GM21447 (cell line): ENCODE data around the gene DNMBP.
"Not testable (repeated sequence)": the region's sequence is repeated elsewhere in the genome, so short reads cannot be mapped to it uniquely, and the experiment has no call there.

ENCODE experiments used
- ATAC-seq: cut with Tn5 transposase; IDR thresholded peaks from one replicate; pipeline ENCODE4 v1.9.1; 2021; ENCODE audit not compliant: unreplicated experiment

Gene DNMBP

GRCh38 chr10:99985637-99986036 lies 24.1 kb downstream of the DNMBP start:
- not testable (repeated sequence) for ATAC-seq

DNA sequence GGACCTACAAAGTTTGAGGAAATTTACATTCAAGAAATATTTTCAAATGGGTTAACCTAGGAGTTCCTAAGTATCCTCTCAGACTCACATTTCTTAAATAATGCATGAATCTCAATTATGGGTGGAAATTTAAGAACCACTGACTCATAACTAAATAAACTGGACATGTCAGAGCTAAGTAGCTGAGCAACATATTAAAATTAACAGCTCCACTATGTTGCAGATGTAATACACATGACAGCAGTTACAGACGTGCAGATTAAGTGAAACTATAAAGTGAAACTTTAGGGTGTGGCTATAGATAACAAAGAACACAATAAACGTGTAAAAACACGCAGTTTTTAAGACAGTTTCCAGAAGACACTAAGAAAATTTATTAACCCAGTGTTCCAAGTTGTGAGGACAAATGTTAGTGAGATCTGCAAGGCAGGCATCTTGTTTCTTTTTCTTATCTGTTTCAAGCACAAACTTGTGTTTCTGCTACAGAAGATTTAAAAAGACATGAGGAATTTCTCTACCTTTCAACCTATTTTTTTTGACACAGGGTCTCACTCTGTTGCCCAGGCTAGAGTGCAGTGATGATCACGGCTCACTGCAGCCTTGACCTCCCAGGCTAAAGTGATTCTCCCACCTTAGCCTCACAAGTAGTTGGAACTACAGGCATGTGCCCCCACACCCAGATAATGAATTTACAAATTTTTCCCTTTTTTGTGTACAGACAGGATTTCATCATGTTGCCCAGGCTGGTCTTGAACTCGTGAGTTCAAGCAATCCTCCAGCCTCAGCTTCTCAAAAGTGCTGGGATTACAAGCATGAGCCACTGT lies 25.3 kb downstream of the DNMBP start:
- ATAC-seq, result no peak

DNA sequence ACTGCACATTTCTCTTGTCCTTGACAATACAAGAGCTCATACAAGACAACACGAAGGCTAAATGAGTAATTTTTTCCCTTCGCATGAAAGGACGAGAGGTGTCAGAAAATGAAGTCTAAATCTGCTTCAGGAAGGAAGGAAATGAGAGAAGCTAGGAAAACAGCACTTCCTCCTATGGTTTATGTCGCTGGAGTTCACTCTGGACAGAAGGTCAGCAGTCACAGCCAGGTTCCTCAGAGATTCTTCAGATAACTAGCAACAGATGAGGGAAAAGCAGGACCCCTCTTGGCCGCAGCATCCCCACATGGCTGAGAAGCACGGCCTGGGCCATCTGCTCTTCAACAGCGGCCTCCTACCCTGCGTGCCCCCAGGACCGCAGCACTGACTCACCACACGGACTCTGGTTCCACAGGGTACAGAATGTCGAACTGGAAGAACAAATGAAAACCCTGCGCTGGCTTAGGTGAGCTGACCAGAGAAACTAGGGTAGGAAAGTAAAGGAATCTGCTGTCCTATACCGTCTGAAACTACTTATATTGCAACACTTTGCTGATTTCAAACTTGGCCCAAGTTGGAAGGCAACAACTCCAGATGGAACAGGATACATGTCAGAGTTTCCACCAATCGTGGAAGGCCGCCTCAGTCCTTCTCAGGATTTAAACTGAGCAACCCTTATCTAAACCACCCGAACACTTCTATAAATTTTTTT lies 26.3 kb downstream of the DNMBP start:
- no peak for ATAC-seq

- ATAC-seq, result no peak
These were observed 27.0 kb downstream of the DNMBP start for GRCh38 chr10:99982728-99983127.

- ATAC-seq, result no peak
These were observed 28.1 kb downstream of the DNMBP start for GRCh38 chr10:99981581-99982199.

GRCh38 chr10:99979066-99979685 lies 30.6 kb downstream of the DNMBP start:
- no peak for ATAC-seq

DNA sequence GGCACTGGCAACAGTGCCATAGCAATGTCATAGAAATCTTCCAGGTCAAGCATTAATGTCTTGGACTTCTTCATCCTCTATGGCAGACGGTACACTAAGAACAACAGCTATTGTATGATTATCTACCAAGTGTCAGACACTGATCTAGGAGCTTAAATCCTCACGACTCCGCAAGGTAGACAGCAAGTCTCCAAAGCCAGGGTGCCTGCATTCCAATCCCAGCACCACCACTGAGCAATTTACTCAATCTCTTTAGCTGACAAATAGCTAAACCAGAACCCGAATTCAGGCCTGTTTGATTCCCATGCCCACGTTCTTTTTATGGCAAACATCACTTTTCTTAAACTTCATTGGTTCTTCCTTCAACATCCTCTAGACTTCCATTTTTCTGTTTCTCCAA lies 31.8 kb downstream of the DNMBP start:
- ATAC-seq, result no peak

- no peak for ATAC-seq
These were observed 32.7 kb downstream of the DNMBP start for GRCh38 chr10:99976886-99977665.

DNA sequence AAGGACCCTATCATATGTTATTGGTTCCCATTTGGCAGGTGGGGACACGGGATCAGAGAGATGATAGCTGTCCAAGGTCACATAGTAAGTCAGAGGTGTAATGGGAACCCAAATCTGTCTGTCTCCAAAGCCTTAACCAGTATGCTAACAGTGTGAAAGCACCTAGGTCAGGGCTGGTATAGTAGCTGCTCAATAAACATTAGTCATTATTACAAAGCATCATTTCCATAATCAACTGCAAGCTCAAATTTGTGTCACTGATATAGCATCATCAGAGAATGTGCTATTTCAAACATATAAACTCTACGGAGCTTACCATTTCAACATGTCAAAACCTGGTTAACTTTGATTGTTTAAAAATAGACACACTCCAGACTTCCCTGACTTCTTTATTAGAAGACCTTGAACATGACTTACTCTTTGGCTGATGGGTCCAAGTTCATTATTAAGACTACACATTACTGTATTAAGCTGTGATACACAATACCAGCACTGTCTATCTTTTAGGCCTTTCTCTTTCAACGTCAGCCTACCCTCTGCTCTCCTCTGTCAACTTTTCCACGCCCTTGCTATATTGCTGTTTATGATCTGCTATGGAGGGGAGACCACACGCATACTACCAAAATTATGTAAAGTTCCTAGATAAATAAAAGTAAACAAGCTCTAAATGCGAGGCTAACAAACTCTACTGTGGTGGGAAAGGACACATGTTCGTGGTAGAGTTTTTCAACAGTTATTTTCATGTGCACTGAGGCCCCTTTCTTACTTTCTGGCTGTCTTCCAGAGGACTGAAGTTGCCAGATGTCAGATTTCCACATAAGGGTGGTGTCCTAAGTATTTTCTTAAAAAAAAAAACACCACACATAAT lies 33.6 kb downstream of the DNMBP start:
- no peak for ATAC-seq

- ATAC-seq, result no peak
These were observed 34.5 kb downstream of the DNMBP start for GRCh38 chr10:99975106-99975829.

DNA sequence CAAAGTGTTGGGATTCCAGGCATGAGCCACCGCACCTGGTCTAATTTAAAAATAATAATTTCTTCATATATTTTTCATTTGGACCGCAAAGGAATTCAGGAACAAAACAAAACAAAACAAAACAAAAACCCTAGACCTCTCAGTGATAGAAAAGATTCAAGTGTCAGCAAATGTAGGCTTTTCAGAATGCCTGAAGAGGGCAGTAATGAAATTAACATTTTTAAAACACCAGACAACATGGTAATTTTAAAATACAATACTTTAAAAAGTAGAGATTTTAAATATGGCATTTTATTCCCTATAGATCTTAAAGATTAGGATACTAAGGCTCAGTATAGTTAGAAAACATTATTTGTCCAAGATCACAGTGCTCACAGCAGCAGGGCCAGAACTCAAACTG lies 36.6 kb downstream of the DNMBP start:
- ATAC-seq, result no peak

- no peak for ATAC-seq
These were observed 41.8 kb downstream of the DNMBP start for GRCh38 chr10:99967961-99968360.

DNA sequence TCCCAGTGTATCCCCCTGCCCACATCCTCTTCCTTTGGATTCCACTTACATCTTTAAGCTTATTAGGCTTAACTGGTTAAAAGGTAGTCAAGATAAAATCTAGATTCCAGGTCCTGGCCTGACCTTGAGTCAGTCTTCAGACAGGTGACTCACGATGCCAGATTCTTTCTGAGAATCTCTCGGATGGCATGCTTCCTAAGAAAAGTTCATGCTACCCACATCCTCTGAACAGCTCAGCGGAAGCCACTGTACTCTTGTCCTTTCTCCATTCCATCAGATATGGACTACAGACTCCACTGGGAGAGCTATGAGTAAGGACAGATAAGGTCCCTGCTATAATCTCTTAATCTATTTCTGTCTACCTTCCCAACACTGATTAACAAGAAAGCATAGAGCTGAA lies 43.4 kb downstream of the DNMBP start:
- ATAC-seq, result no peak

GRCh38 chr10:99965700-99966099 lies 44.0 kb downstream of the DNMBP start:
- ATAC-seq, result no peak

- ATAC-seq, result no peak
These were observed 45.0 kb downstream of the DNMBP start for GRCh38 chr10:99964791-99965190.

DNA sequence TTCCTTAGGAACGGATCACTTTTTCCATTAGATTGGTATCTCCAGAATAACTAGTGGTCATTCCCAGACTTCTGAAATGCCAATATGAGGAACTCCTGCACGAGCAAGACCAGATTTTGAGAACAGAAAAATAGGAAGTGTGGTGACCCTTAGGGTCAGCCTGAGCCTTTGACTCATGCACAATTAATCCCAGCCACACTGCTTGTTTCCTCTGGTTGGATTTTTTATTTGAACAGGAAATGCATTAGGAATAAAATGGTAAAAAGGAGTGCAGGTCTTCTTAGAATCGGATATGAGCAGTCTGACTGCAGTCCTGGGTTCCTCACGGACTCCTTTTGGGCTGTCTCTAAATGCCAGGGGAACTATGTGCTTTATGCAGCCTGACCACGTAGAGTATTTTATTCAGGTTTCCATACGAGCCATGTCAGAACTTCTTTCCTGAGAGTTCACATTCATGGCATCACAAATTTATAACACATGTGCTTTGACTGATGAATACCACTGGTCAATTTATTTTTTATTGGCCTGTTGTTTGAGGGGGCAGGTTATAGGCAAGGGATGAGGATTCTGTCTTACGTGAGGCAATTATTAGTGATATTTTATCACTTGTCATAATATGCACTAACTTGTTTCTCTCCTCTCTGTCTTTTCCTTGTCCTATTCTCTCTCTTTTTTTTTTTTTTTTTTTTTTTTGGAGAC lies 46.1 kb downstream of the DNMBP start:
- ATAC-seq, result not testable (repeated sequence)

GRCh38 chr10:99958806-99959205 lies 50.9 kb downstream of the DNMBP start:
- no peak for ATAC-seq

- no peak for ATAC-seq
These were observed 51.4 kb downstream of the DNMBP start for GRCh38 chr10:99958302-99958701.

DNA sequence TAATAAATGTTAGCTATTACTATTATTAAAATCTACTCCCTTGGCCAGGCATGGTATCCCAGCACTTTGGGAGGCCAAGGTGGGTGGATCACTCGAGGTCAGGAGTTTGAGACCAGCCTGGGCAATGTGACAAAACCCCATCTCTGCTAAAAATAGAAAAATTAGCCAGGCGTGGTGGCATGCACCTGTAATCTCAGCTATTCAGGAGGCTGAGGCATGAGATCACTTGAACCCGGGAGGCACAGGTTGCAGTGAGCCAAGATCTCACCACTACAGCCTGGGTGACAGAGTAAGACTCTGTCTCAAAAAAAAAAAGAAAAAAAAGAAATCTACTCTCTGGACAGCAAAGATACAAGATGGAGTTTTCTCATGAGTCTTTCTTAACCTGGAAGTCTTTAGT lies 56.2 kb downstream of the DNMBP start:
- not testable (repeated sequence) for ATAC-seq
